Stimulated activated CD8-positive, alpha-beta memory T cell treated with anti-CD3 and anti-CD28 coated beads, Interleukin-2, amount 100 ng/mL, for 1 hour (primary cell): ENCODE measurements around the gene C4orf46.

ENCODE experiments used
- DNase-seq, 2 donors: peaks; one replicate each; pipeline ENCODE4 v3.0.0-alpha.2; 2020; ENCODE audit warnings: low read depth in 2 of 2

C4orf46 gene

DNA sequence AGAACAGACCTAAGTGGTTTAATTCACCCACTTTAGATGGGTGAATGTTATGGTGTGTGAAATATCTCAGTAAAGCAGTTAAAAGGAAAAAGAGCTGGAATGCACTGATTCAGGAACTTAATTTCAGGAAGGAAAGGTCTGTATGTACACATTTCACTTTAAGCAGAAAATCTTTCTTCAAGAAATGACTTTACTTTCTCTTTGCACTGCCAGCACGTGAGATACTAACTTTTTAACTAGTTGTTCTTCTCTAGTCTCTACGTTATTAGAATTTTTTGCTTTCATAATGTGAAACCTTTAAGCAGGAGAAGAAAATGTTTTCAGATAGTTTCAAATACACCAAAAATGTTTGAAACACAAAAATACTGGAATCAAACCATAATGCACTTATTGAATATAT is 18.8 kb downstream of the C4orf46 start:
- no peak for DNase-seq

DNA sequence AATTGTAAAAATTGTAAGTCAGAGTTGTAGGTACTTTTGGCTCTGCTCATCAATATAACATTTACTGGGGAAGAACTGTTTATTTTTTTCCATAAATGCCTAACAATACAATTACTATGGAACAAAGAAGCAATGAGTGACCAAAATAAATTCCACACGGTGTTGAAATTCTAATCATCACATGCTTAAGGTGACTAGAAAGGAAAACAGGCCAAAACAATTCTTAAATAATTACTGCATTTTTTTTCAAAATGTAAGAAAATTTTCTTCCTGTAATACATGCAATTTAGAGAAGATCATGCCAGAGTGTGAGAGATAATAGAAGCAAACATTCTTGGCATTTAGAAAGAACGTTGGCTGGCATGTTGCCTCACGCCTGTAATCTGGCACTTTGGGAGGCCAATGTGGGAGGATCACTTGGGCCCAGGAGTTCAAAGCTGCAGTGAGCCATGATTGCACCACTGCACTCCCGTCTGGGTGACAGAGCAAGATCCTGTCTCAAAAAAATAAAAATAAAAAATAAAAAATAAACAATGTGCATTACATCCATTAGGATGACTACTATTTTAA is 22.5 kb downstream of the C4orf46 start:
- no peak for DNase-seq

DNA sequence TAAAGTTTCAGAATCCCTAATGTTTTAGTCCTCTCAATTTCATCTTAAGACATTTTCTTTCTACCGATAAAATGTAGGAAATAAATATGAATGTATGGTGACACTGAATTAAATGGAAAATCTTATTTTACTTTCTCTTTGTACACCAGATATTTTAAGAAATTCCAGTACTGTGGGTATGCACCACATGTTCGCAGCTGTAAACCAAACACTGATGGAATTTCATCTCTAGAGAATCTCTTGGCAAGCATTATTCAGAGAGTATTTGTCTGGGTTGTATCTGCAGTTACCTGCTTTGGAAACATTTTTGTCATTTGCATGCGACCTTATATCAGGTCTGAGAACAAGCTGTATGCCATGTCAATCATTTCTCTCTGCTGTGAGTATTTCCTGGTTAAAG is 26.9 kb downstream of the C4orf46 start:
- no peak for DNase-seq

DNA sequence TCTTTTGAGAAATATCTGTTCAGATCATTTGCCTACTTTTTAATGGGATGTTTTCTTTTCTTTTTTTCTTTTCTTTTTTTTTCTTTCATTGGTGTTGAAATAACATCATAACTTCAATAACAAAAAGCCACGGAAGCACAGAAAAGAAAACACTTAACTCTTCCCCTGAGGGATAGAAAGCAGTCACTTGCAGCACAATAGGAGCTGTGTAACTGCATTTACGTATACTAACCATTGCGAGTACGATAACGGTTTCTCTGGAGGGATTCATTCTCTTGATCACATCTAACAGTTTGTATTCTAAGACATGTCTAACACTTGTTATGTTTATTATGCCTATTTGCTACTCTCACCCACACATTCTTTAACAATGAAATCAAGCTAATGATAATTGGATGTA is 27.3 kb downstream of the C4orf46 start:
- no peak for DNase-seq

DNA sequence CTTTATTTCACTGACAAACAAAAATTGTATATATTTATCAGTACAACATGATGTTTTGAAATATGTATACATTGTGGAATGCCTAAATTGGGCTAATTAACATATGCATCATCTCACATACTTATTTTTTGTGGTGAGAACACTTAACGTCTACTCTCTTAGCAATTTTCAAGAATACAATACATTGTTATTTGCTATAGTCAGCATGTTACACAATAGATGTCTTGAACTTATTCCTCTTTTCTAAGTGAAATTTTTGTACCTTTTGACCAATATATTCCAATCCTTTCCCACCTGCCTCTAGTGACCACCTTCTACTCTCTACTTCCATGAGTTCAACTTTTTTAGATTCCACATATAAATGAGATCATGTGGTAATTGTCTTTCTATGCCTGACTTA is 35.1 kb downstream of the C4orf46 start:
- no peak for DNase-seq

DNA sequence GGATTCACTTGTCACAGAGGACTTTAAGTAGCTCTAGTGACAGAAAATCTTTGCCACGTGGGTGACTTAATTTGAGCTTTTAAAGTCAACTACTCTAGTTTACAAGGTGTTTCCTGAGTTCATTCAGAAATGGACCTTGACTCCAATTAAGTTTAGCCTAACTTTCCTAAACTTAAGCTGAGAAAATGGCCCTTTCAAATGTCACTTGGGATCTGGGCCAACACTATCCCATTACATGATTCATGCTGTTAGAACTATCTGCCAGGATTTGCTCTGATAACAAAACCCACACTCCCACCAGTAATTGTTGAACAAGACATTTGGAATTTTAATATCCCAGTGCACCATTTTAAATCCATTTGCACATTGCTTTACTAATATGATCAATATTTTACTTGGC is 40.8 kb downstream of the C4orf46 start:
- DNase-seq, result no peak

DNA sequence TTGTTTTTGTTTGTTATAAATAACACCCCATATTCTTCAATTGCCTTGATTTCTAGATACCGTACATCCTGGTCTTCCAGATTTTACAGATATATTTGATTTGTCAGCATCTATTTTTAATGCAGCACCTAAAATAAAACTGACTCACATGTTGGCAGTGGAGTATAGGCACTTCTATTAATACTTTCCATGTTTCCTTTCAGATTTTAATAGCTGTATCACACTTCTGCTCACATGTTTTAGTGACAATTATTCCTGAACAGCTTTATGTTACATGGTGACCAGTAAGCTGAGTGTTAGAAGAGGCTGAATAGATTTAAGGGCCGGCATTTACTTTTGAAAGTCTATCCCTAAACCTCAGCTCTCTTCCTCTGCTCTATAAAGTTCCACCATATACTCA is 46.1 kb downstream of the C4orf46 start:
- no peak for DNase-seq

DNA sequence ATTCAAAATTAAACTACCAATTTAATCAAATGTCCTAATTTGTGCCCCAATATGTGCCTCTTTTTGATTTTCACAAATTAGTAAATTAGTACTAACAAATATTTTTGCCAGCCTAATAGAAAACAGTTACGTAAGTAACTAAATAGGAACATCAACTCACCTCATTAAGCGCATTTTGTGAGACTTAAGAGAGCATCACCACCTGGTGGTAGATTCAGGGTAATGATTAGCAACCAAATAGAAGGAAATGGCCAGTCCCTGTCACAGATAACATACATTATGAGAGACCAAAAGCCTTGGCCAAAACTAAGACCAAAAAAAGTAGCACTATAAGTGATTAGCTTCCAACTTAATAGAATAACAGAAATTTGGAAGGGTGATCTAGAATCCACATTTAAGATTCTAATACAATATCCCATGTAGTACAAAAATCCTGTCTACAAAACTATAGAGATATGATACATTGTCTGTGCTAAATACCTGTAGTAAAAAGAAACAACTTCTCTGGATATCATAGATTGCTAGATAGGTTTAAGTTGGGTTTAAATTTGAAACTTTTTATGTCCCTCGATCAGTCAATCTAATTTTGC is 46.7 kb downstream of the C4orf46 start:
- no peak for DNase-seq

DNA sequence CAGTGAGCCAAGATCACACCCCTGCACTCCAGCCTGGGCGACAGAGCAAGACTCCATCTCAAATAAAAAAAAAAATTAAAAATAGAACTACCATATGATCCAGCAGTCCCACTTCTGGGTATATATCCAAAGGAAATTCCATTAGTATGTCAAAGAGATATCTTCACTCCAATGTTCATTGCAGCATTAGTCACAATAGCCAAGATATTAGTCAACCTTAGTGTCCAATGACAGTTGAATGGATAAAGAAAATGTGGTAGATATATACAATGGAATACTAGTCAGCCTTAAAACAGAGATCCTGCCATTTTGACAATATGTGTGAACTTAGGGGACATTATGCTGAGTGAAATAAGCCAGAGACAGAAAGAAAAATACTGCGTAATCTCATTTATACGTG is 49.4 kb downstream of the C4orf46 start:
- DNase-seq, result no peak

DNA sequence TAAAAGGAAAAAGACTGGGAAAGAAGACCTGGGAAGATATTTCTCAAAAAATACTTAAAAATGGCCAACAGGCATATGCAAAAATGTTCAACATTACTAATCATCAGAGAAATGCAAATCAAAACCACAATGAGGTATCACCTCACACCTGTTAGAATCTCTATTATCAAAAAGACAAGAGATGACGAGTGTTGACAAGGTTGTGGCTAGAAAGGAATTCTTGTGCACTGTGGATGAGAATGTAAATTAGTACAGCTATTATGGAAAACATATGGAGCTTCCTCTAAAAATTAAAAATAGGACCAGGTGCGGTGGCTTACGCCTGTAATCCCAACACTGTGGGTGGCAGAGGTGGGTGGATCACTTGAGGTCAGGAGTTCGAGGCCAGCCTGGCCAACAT is 50.0 kb downstream of the C4orf46 start:
- DNase-seq, result no peak

DNA sequence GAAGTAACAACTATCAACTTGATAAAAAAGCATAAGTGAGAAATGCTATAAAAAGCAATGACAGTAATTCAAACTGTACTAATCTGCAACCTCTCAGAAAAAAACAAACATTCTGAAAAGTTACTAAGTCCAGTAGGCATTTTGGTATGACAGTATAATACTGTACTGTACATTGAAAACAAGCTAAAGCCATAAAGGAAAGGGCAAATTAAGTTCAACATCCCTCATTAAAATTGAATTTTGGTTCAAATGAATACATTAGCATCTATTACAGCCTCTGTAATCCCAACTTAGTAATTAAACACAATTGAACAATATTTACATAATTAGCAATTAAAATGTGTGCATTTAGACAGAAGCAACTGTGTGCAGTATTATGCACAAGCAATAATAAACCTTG is 53.7 kb downstream of the C4orf46 start:
- no peak for DNase-seq
